ENCODE data around the gene VSIG10L2. TPM values are rescaled to one million over a fixed set of nuclear protein-coding genes. Genes with fewer than 3 reads are reported as not detected.

Gene VSIG10L2
- total RNA-seq, 6 donors from 2014 or later, result 0.13 TPM; not detected in 5

GRCh38 chr11:125932301-125932700 is 13.5 kb upstream of the VSIG10L2 start:
- ATAC-seq (ENCODE audit: low FRiP score in 2 of 2) (no peak), DNase-seq (no peak)
- no peaks in the 10 kb centered on the region for H3K27me3 ChIP-seq
- no peak overlapping the region for H3K4me3 ChIP-seq
- H3K9me3 ChIP-seq, result no peaks in the 10 kb centered on the region
- WGBS, 2 donors, result 75 to 84% methylated on average over 6 to 9 of the region's 9 CpGs
- H3K4me1 ChIP-seq, result no peaks in the 10 kb centered on the region
- no peak overlapping the region for H3K27ac ChIP-seq
- no peaks in the 10 kb centered on the region for H3K36me3 ChIP-seq
- TF ChIP-seq, protein P1, sequence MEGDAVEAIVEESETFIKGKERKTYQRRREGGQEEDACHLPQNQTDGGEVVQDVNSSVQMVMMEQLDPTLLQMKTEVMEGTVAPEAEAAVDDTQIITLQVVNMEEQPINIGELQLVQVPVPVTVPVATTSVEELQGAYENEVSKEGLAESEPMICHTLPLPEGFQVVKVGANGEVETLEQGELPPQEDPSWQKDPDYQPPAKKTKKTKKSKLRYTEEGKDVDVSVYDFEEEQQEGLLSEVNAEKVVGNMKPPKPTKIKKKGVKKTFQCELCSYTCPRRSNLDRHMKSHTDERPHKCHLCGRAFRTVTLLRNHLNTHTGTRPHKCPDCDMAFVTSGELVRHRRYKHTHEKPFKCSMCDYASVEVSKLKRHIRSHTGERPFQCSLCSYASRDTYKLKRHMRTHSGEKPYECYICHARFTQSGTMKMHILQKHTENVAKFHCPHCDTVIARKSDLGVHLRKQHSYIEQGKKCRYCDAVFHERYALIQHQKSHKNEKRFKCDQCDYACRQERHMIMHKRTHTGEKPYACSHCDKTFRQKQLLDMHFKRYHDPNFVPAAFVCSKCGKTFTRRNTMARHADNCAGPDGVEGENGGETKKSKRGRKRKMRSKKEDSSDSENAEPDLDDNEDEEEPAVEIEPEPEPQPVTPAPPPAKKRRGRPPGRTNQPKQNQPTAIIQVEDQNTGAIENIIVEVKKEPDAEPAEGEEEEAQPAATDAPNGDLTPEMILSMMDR (IDR thresholded peaks at IDR 0.05), result no peak
- TF ChIP-seq POLR2AphosphoS5 (IDR thresholded peaks at IDR 0.05) (no peak), EP300 (IDR thresholded peaks at IDR 0.05) (no peak)

- Histone ChIP-seq H3K9me3 (no peaks in the 10 kb centered on the region), H3K27me3 (no peaks in the 10 kb centered on the region), H3K27ac (no peak overlapping the region), H3K36me3 (no peaks in the 10 kb centered on the region), H3K4me1 (no peaks in the 10 kb centered on the region), H3K4me3 (no peak overlapping the region)
- no peak for TF ChIP-seq EP300 (IDR thresholded peaks at IDR 0.05)
- TF ChIP-seq, protein P1 (IDR thresholded peaks at IDR 0.05), result no peak
- no peak for TF ChIP-seq POLR2AphosphoS5 (IDR thresholded peaks at IDR 0.05)
- TF ChIP-seq POLR2A (IDR thresholded peaks at IDR 0.05), result no peak
- no peak for ATAC-seq (ENCODE audit: low FRiP score in 2 of 2)
- 64 to 65% methylated on average over 12 of the region's 12 CpGs for WGBS, 2 donors
- no peak for DNase-seq
Observed at GRCh38 chr11:125933030-125933813, 12.6 kb upstream of the VSIG10L2 start.

- no peak overlapping the region for H3K27ac ChIP-seq
- ATAC-seq (ENCODE audit: low FRiP score in 2 of 2) (no peak), DNase-seq (no peak)
- no peaks in the 10 kb centered on the region for H3K9me3 ChIP-seq
- no peaks in the 10 kb centered on the region for H3K36me3 ChIP-seq
- H3K4me1 ChIP-seq, result no peaks in the 10 kb centered on the region
- H3K27me3 ChIP-seq, result no peaks in the 10 kb centered on the region
- 94 to 95% methylated on average over 8 of the region's 8 CpGs for WGBS, 2 donors
- no peak overlapping the region for H3K4me3 ChIP-seq
- TF ChIP-seq EP300 (IDR thresholded peaks at IDR 0.05), result no peak
- TF ChIP-seq, protein P1 (IDR thresholded peaks at IDR 0.05), result no peak
- TF ChIP-seq POLR2A (IDR thresholded peaks at IDR 0.05), result no peak
- no peak for TF ChIP-seq POLR2AphosphoS5 (IDR thresholded peaks at IDR 0.05)
Observed at GRCh38 chr11:125934473-125934872, 11.4 kb upstream of the VSIG10L2 start.

- DNase-seq (no peak), ATAC-seq (ENCODE audit: low FRiP score in 2 of 2) (no peak)
- Histone ChIP-seq H3K4me1 (no peaks in the 10 kb centered on the region), H3K4me3 (no peak overlapping the region), H3K36me3 (no peaks in the 10 kb centered on the region), H3K27ac (no peak overlapping the region), H3K9me3 (no peaks in the 10 kb centered on the region), H3K27me3 (no peaks in the 10 kb centered on the region)
- WGBS, 2 donors, result 94 to 98% methylated on average over 2 of the region's 2 CpGs
- TF ChIP-seq POLR2AphosphoS5 (IDR thresholded peaks at IDR 0.05), result no peak
- no peak for TF ChIP-seq POLR2A (IDR thresholded peaks at IDR 0.05)
- TF ChIP-seq EP300 (IDR thresholded peaks at IDR 0.05), result no peak
- TF ChIP-seq, protein P1 (IDR thresholded peaks at IDR 0.05), result no peak
Observed at GRCh38 chr11:125935056-125935455, 10.8 kb upstream of the VSIG10L2 start.

Data from upper lobe of left lung (tissue), 6 donors.